Kasumi-1 (cell line): ENCODE measurements around the gene CDC6.

Experiments
- DNase-seq, 2 experiments: peaks; one replicate each; lab custom pipeline; 2025; lab: John Stamatoyannopoulos, UW

CDC6 gene

DNA sequence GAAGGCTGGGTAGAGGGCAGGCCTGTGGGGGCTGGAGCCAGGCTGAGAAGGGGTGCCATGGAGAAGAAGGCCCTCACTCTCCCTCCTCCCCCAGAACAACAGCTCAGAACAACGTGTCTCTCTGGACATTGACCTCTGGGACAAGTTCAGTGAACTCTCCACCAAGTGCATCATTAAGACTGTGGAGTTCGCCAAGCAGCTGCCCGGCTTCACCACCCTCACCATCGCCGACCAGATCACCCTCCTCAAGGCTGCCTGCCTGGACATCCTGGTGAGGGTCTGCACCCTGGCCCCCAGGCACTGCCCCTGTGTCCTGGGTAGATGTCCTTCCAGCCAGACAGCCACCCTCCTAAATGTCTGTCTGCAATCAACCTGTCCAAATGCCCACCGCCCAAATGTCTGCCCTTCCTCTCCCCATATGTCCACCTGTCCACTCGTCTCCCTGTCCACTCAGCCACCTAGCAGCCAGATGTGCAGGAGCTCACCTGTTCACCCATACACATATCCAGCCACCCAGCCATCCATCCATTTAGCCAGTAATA, 64.6 kb downstream of the CDC6 start:
- DNase-seq: no peak

DNA sequence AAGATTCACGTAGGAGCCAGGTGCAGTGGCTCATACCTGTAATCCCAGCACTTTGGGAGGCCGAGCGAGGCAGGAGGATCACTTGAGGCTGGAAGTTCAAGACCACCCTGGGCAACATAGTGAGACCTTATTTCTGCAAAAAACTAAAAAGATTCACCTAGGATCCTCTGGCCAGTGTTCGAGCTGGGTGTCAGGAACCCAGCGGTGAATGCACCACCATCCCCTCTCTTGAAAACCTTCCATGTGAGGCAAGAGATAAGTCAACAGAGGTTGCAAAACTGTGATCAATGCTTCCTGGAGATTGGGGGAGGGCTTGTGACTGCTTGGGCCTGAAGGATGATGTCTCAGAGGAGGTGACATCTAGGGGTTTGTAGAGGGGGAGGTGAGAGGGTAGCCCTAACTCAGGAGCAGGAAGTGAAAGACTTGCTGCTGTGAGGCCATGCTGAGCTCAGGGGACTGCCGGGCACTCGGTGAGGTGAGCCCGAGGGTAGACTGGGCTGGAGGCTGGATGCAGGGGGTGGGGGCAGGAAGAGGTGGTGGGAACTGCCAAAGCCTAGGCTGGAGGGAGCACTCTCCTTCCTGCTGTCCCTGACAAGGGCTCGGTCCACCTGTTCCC, 65.2 kb downstream of the CDC6 start:
- peak; percentile 34 to 70 for DNase-seq
